H1 (cell line): ENCODE results near the gene PTTG1IP. TPM values are rescaled to one million over a fixed set of nuclear protein-coding genes. Genes with fewer than 3 reads are reported as not detected.
A peak's percentile ranks its signal among the peaks of the same experiment; 100 is the strongest.

Experiments
- CTCF ChIA-PET: fragments of 300-600 bp; sonication (Branson Sonifier 250); formaldehyde crosslinking; loops from one replicate; lab custom pipeline; 2021; ENCODE audit not compliant: partially characterized antibody; lab: Charles Lee
- POLR2A ChIA-PET: fragments of 300-600 bp; sonication (Branson Sonifier 250); formaldehyde crosslinking; loops from one replicate; lab custom pipeline; 2021; ENCODE audit warnings: inconsistent platforms; ENCODE audit not compliant: partially characterized antibody; lab: Charles Lee
- DNase-seq, 2 experiments: peaks; one replicate each; pipeline versions ENCODE4 v3.0.0 to v3.0.0-alpha.2; 2010 to 2022; ENCODE audit warnings: low spot score in 2 of 2, low read depth in 1 of 2, mixed read lengths in 1 of 2
- FAIRE-seq: peaks from 2 replicates; lab custom pipeline; 2011; peaks lifted over from hg19 to GRCh38; lab: Jason Lieb, UNC
- H2AFZ ChIP-seq: 2 replicates; pipeline ENCODE4 v1.8.1; 2012; ENCODE audit warnings: low read length, inconsistent platforms
- H2AK5ac ChIP-seq: 2 replicates; pipeline ENCODE4 v1.6.1; 2013; ENCODE audit warnings: low read depth, low read length
- H2BK120ac ChIP-seq: replicated peaks from 2 replicates; pipeline ENCODE3; 2013; ENCODE audit warnings: low read depth, low read length, inconsistent platforms
- H2BK12ac ChIP-seq: 2 replicates; pipeline ENCODE4 v1.6.1; 2013; ENCODE audit warnings: low read depth, low read length
- H2BK15ac ChIP-seq: 2 replicates; pipeline ENCODE4 v1.6.1; 2013; ENCODE audit warnings: low read length
- H2BK20ac ChIP-seq: 2 replicates; pipeline ENCODE4 v1.6.1; 2013; ENCODE audit warnings: low read length
- H2BK5ac ChIP-seq: 2 replicates; pipeline ENCODE4 v1.6.1; 2013; ENCODE audit warnings: low read depth, low read length
- H3K14ac ChIP-seq: 2 replicates; pipeline ENCODE4 v1.6.1; 2013; ENCODE audit warnings: inconsistent platforms; ENCODE audit not compliant: insufficient read length
- H3K18ac ChIP-seq: 2 replicates; pipeline ENCODE4 v1.6.1; 2013; ENCODE audit warnings: low read length; ENCODE audit errors: extremely low read depth
- H3K23ac ChIP-seq: 2 replicates; pipeline ENCODE4 v1.6.1; 2013; ENCODE audit warnings: inconsistent platforms; ENCODE audit not compliant: insufficient read length
- H3K23me2 ChIP-seq: 2 replicates; pipeline ENCODE4 v1.6.1; 2013; ENCODE audit warnings: low read depth, low read length
- H3K27ac ChIP-seq: 2 replicates; pipeline ENCODE4 v1.6.1; 2011; ENCODE audit warnings: low read depth, low read length, inconsistent platforms
- H3K27me3 ChIP-seq, 4 experiments: replicated peaks in 1 of 4; 1 replicate in 1 of 4; 2 replicates in 3 of 4; pipeline versions ENCODE4 v1.6.1 to v1.8.1; 2011 to 2013; ENCODE audit warnings: low read length in 3 of 4, mild to moderate bottlenecking in 3 of 4, inconsistent platforms in 2 of 4, mixed read lengths in 2 of 4, moderate library complexity in 1 of 4; ENCODE audit not compliant: control insufficient read depth in 3 of 4, insufficient read depth in 3 of 4; ENCODE audit errors: extremely low read depth in 1 of 4
- H3K36me3 ChIP-seq, 4 experiments: 2 replicates each; pipeline versions ENCODE4 v1.6.1 to v1.8.1; 2011 to 2013; ENCODE audit warnings: mild to moderate bottlenecking in 4 of 4, low read length in 3 of 4, moderate library complexity in 2 of 4, control low read depth in 1 of 4, inconsistent platforms in 1 of 4; ENCODE audit not compliant: insufficient read depth in 4 of 4, control insufficient read depth in 2 of 4
- H3K4ac ChIP-seq: replicated peaks from 2 replicates; pipeline ENCODE3; 2013; ENCODE audit warnings: low read length, low read depth, mixed read lengths, inconsistent platforms; ENCODE audit not compliant: insufficient read length
- H3K4me1 ChIP-seq, 4 experiments: replicated peaks in 1 of 4; 1 replicate in 1 of 4; 2 replicates in 3 of 4; pipeline versions ENCODE4 v1.6.1 to v1.8.1; 2011 to 2013; ENCODE audit warnings: low read length in 3 of 4, inconsistent platforms in 2 of 4, mixed read lengths in 1 of 4; ENCODE audit not compliant: insufficient read depth in 4 of 4, control insufficient read depth in 3 of 4
- H3K4me2 ChIP-seq, 2 experiments: 2 replicates each; pipeline versions ENCODE4 v1.6.1 to v1.8.1; 2011 to 2013; ENCODE audit warnings: low read depth in 2 of 2, low read length in 2 of 2, control low read depth in 1 of 2, inconsistent platforms in 1 of 2, mild to moderate bottlenecking in 1 of 2; ENCODE audit not compliant: insufficient read depth in 1 of 2
- H3K4me3 ChIP-seq, 4 experiments: fragments of 200-600, 300-600 bp in 1 of 4; sonication (generic), shearing (Covaris generic), sonication (Bioruptor Twin) in 1 of 4; 2 replicates each; pipeline versions ENCODE4 v1.5.1 to v1.8.1; 2011 to 2016; ENCODE audit warnings: low read length in 4 of 4, low read depth in 3 of 4, control low read depth in 2 of 4, inconsistent platforms in 2 of 4, mild to moderate bottlenecking in 2 of 4, mixed read lengths in 1 of 4, moderate library complexity in 1 of 4; ENCODE audit not compliant: insufficient read depth in 2 of 4; ENCODE audit errors: extremely low read depth in 1 of 4
- H3K56ac ChIP-seq: replicated peaks from 2 replicates; pipeline ENCODE3; 2013; ENCODE audit warnings: low read depth, mild to moderate bottlenecking, mixed read lengths, low read length, inconsistent platforms; ENCODE audit not compliant: insufficient read length
- H3K79me1 ChIP-seq: 2 replicates; pipeline ENCODE4 v1.6.1; 2013; ENCODE audit warnings: low read depth, low read length, control low read depth
- H3K79me2 ChIP-seq, 2 experiments: 2 replicates each; pipeline versions ENCODE4 v1.6.1 to v1.8.1; 2012 to 2013; ENCODE audit warnings: low read length in 2 of 2, mild to moderate bottlenecking in 2 of 2, inconsistent platforms in 1 of 2; ENCODE audit not compliant: insufficient read depth in 2 of 2, control insufficient read depth in 1 of 2
- H3K9ac ChIP-seq, 4 experiments: replicated peaks in 1 of 4; 1 replicate in 1 of 4; 2 replicates in 3 of 4; pipeline versions ENCODE4 v1.6.1 to v1.8.1; 2011 to 2013; ENCODE audit warnings: low read depth in 3 of 4, low read length in 3 of 4, control low read depth in 2 of 4, mild to moderate bottlenecking in 2 of 4, moderate library complexity in 2 of 4, inconsistent platforms in 1 of 4; ENCODE audit errors: extremely low read depth in 1 of 4
- H3K9me3 ChIP-seq, 2 experiments: 2 replicates each; pipeline versions ENCODE4 v1.6.1 to v1.8.1; 2012 to 2013; ENCODE audit warnings: mild to moderate bottlenecking in 2 of 2, moderate library complexity in 2 of 2, control low read depth in 1 of 2, inconsistent platforms in 1 of 2, low read depth in 1 of 2, low read length in 1 of 2, mixed read lengths in 1 of 2; ENCODE audit not compliant: insufficient read depth in 2 of 2
- H4K20me1 ChIP-seq, 2 experiments: replicated peaks in 1 of 2; 2 replicates each; pipeline versions ENCODE3 to v1.8.1; 2011 to 2013; ENCODE audit warnings: inconsistent platforms in 2 of 2, low read length in 2 of 2, mild to moderate bottlenecking in 1 of 2; ENCODE audit not compliant: insufficient read depth in 2 of 2, control insufficient read depth in 1 of 2
- H4K5ac ChIP-seq: 2 replicates; pipeline ENCODE4 v1.6.1; 2013; ENCODE audit warnings: low read length, low read depth, mixed read lengths, inconsistent platforms; ENCODE audit not compliant: insufficient read length
- H4K8ac ChIP-seq: 2 replicates; pipeline ENCODE4 v1.8.0; 2013; ENCODE audit warnings: mild to moderate bottlenecking, moderate library complexity, low read length, inconsistent platforms; ENCODE audit not compliant: insufficient read depth; ENCODE audit errors: extremely low read depth
- H4K91ac ChIP-seq: replicated peaks from 2 replicates; pipeline ENCODE3; 2013; ENCODE audit warnings: low read length, mixed read lengths, inconsistent platforms; ENCODE audit not compliant: insufficient read length
- RFX5 ChIP-seq: IDR thresholded peaks from 2 replicates; pipeline ENCODE4 v1.6.1; 2011; ENCODE audit warnings: low read depth, low read length, improper control_type of control experiment, borderline replicate concordance
- RXRA ChIP-seq: IDR thresholded peaks from 2 replicates; pipeline ENCODE4 v1.6.1; 2011; ENCODE audit warnings: low read depth, mild to moderate bottlenecking, low read length, moderate library complexity; ENCODE audit not compliant: insufficient read depth
- WGBS, 2 experiments: shearing (Covaris generic) in 1 of 2; methylation state at CpG; one replicate each; pipeline versions ENCODE4 v1.1.6 to v1.1.7; 2013 to 2015; ENCODE audit warnings: low lambda C conversion rate in 2 of 2, mixed read lengths in 2 of 2, inconsistent platforms in 1 of 2, low coverage in 1 of 2, missing lambda C conversion rate in 1 of 2; ENCODE audit not compliant: insufficient replicate concordance in 2 of 2, insufficient coverage in 1 of 2, insufficient read length in 1 of 2; ENCODE audit errors: extremely low coverage in 1 of 2, missing lambda C conversion rate in 1 of 2; 5-methylcytosine and 5-hydroxymethylcytosine counted together
- polyA plus RNA-seq, 7 experiments: library from polyadenylated mRNA; depleted of rRNA in 3 of 7; stranded (reverse) in 5 of 7; unstranded in 2 of 7; fragments of >200 nt in 5 of 7; fragments of 200-250 nt in 2 of 7; gene quantifications; 1 replicate in 5 of 7; 2 replicates in 1 of 7; 4 replicates in 1 of 7; pipeline versions ENCODE4 v1.2.1 to v1.2.3, GENCODE V29; 2011 to 2013; ENCODE audit warnings: missing spikeins in 2 of 7, mixed read lengths in 2 of 7
- total RNA-seq: library from RNA; stranded (reverse); fragmentation: NEBNext Ultra II Directional; extraction: Animal tissue kit (Norgen Biotek cat#: 25700); gene quantifications from 2 replicates; pipeline ENCODE4 v1.2.1, GENCODE V29; 2021

The PTTG1IP gene
- total and polyA plus RNA-seq, 2 of the 8 experiments (the other 6 are each of a cell fraction or from before 2014, with no cell fraction given): 90.8 to 130 TPM

DNA sequence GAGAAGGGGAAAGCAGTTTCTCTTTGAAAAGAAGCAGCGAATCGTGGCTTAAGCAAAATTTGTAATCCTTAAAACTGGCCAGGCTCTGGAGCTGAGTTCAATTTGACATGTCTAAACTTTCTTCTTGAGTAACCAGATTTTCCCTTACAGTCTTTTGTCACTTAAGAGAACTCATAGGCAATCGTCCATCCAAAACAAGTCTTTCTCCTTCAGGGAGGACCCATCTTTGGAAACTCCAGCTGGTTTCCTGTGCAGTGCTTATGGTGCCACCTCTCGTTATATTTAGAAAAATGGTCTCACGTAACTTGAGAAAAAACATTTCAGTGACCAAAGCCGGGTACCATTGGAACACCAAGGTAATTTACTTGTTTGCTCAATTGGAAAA lies 1.8 kb upstream of the PTTG1IP start:
- Histone ChIP-seq H3K4me3 (peak overlapping the region in 3 of 4 experiments; percentile 54 to 95 (median 71); a peak in 4 of 8 replicates), H3K56ac (no peak overlapping the region), H3K18ac (no peak overlapping the region), H3K4me2 (peak overlapping the region; percentile 90 to 98), H3K14ac (no peak overlapping the region), H4K8ac (no peak overlapping the region), H3K4me1 (peaks cover 6 to 9% (median 7%) of the 10 kb centered on the region in 4 experiments), H3K9me3 (no peaks in the 10 kb centered on the region), H3K9ac (no peak overlapping the region), H2BK120ac (no peak overlapping the region), H2BK20ac (no peak overlapping the region), H3K27me3 (peaks cover 0 to 22% (median 15%) of the 10 kb centered on the region in 4 experiments; a peak in 5 of 7 replicates), H2BK12ac (no peak overlapping the region), H3K23ac (no peak overlapping the region), H2AK5ac (no peak overlapping the region), H4K20me1 (peaks cover 19 to 21% of the 10 kb centered on the region in 2 experiments), H4K91ac (no peak overlapping the region), H3K79me2 (peaks cover 24 to 28% of the 10 kb centered on the region in 2 experiments), H3K4ac (no peak overlapping the region), H2BK15ac (no peak overlapping the region), H4K5ac (no peak overlapping the region), H3K27ac (no peak overlapping the region), H3K23me2 (peaks cover 16% of the 10 kb centered on the region), H2AFZ (no peak overlapping the region), H3K79me1 (peaks cover 11% of the 10 kb centered on the region), H2BK5ac (no peak overlapping the region), H3K36me3 (no peaks in the 10 kb centered on the region; a peak in 1 of 8 replicates)
- CTCF ChIA-PET: interaction anchor here (0.7 to 1.4 kb wide), 3 partner anchors 9 to 18 kb away, joined by 3 to 5 read pairs (median 4); no protein-coding TSS in a partner anchor
- POLR2A ChIA-PET: interaction anchor here (0.6 to 3.1 kb wide), 3 partner anchors 9 to 263 kb away, joined by 3 to 11 read pairs (median 3); partner anchors contain the start of gene KRTAP10-8
- no peak for DNase-seq
- 62% methylated on average over 6 of the region's 6 CpGs; no CpG with 5 or more reads in 1 of the 2 experiments for WGBS, 2 experiments
- FAIRE-seq: no peak
- TF ChIP-seq RFX5 (no peak), RXRA (no peak)
